GM20431 (cell line): ENCODE results near the gene NDUFB8.

ENCODE experiments used
- in situ Hi-C: fragments of 300-500 bp; cut with MseI, MboI; formaldehyde crosslinking; loops from one replicate; pipeline ENCODE4 v1.15.0; 2020; ENCODE audit warnings: low sequenced_read_pairs; ENCODE audit not compliant: unreplicated experiment

The NDUFB8 gene

DNA sequence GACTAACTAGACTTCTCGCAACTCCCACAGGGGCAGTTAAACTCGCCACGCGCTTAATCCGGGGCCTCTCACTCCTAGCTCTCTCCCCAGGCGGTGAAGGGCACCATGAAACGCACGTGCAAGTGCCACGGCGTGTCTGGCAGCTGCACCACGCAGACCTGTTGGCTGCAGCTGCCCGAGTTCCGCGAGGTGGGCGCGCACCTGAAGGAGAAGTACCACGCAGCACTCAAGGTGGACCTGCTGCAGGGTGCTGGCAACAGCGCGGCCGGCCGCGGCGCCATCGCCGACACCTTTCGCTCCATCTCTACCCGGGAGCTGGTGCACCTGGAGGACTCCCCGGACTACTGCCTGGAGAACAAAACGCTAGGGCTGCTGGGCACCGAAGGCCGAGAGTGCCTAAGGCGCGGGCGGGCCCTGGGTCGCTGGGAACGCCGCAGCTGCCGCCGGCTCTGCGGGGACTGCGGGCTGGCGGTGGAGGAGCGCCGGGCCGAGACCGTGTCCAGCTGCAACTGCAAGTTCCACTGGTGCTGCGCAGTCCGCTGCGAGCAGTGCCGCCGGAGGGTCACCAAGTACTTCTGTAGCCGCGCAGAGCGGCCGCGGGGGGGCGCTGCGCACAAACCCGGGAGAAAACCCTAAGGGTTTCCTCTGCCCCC is 47.4 kb downstream of the NDUFB8 start:
- in situ Hi-C loops = no loop called here

DNA sequence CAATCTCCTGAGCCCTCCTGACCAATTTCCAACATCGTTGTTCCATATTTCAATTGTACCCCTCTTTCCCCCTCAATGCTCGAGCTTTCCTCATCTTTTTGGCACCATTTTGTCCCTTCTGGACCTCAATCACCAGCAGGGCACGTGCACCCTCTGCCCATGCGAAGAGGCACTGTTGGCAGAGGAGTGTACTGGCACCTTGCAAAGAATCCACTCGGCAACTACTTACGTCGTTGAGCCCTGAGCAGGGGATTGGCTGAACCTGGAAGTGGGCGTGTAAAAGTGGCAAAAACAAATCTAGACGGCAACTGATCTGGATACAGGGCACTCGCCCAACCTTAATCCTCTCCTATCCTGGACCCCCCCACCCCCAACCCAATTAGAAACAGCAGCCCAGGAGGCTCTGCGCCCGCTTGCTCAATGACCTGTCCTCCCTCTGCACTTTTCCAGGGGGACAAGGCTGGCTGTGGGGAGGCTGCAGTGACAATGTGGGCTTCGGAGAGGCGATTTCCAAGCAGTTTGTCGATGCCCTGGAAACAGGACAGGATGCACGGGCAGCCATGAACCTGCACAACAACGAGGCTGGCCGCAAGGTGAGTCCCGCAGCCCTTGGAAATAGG is 48.1 kb downstream of the NDUFB8 start:
- in situ Hi-C loops = no loop called here

DNA sequence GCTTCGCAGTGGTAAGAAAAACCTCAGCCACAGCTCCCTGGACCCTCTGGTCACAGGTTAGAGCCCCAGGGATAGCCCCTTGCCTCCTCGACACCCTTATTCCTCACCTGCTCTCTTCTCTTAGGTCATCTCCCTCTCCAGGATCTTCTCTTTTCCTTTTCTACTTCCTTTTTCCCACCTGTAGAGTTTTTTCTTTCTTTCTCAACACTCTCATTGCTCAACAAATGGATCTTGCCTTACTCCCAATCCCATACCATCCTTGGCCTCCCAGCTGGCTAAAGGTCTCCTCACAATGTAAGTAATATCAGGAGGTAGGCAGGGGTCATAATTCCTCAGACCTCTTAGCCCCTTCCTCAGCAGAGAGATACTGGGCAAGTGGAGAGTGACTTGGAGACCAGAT is 49.7 kb downstream of the NDUFB8 start:
- in situ Hi-C loops = no loop called here

DNA sequence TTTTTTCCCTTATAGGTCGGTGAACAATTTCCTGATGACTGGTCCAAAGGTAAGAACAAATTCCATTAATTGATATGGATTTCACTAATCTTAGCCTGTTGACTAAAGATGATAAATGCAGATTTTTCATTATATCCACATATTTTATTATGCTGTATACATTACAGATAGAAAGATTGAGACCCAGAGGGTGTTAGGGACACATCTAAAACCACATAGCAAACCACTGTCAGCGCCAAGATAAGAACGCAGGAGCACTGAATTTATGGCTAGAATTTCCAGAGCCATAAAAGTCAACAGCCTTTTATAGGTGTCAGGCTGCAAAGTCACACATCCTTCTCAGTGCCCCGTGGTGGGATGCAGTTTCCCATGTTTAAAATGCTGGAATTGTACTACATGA is 50.6 kb downstream of the NDUFB8 start:
- in situ Hi-C loops = no loop called here

DNA sequence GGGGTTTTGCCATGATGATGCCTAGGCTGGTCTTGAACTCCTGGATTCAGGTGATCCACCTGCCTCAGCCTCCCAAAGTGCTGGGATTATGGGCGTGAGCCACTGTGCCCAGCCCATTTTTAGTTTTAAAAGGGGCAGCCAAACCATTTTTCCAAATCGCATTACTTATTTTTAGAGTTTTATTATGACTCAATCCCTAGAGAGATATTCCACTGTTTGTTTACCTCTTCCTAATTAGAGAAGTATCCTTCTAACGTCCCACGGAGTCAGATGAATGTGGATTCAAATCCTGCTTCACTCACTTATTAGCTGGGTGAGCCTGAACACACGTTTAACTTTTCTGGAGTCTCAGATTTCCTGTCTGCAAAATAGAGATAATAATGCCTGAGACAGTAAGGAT is 51.7 kb downstream of the NDUFB8 start:
- in situ Hi-C loops = no loop called here
